PFSK-1 (cell line): ENCODE data around the gene HNF4A.

ENCODE experiments used
- FOXP2 ChIP-seq: optimal IDR thresholded peaks from 2 replicates; pipeline ENCODE3; 2011; ENCODE audit warnings: borderline replicate concordance, control low read depth, inconsistent platforms; ENCODE audit not compliant: insufficient read depth; ENCODE audit errors: extremely low read length, extremely low read depth
- POLR2AphosphoS5 ChIP-seq: IDR thresholded peaks from 2 replicates; pipeline ENCODE4 v1.6.1; 2012; ENCODE audit warnings: low read depth, mild to moderate bottlenecking, control low read depth, low read length, moderate library complexity
- REST ChIP-seq, 2 experiments: IDR thresholded peaks; 2 replicates each; pipeline versions ENCODE4 v1.6.1 to v1.8.0; 2011 to 2012; ENCODE audit warnings: low read depth in 2 of 2, low read length in 2 of 2, control low read depth in 1 of 2, inconsistent platforms in 1 of 2, mild to moderate bottlenecking in 1 of 2, moderate library complexity in 1 of 2; ENCODE audit not compliant: insufficient read depth in 1 of 2
- SIN3A ChIP-seq: IDR thresholded peaks from 2 replicates; pipeline ENCODE4 v1.6.1; 2012; ENCODE audit warnings: mild to moderate bottlenecking, low read length, moderate library complexity, borderline replicate concordance; ENCODE audit not compliant: insufficient read depth
- TAF1 ChIP-seq: IDR thresholded peaks from 2 replicates; pipeline ENCODE4 v1.6.1; 2012; ENCODE audit warnings: low read length, control low read depth, borderline replicate concordance; ENCODE audit not compliant: insufficient read depth

HNF4A gene

GRCh38 chr20:44389871-44390270 lies 34.4 kb downstream of the HNF4A start:
- TF ChIP-seq FOXP2 (no peak), TAF1 (no peak)

GRCh38 chr20:44390280-44390679 lies 34.8 kb downstream of the HNF4A start:
- no peak for TF ChIP-seq REST (IDR thresholded peaks at IDR 0.05; ENCODE audit: insufficient read depth in 1 of 2, low read depth in 2 of 2, low read length in 2 of 2)
- TF ChIP-seq POLR2AphosphoS5, result no peak
- TF ChIP-seq FOXP2, result no peak
- no peak for TF ChIP-seq SIN3A
- TF ChIP-seq TAF1, result no peak

- no peak for TF ChIP-seq REST (IDR thresholded peaks at IDR 0.05; ENCODE audit: insufficient read depth in 1 of 2, low read depth in 2 of 2, low read length in 2 of 2)
- no peak for TF ChIP-seq SIN3A
- TF ChIP-seq POLR2AphosphoS5, result no peak
- TF ChIP-seq TAF1, result no peak
- TF ChIP-seq FOXP2, result no peak
Measured at GRCh38 chr20:44392088-44392775, 36.7 kb downstream of the HNF4A start.

GRCh38 chr20:44392776-44393607 lies 37.5 kb downstream of the HNF4A start:
- TF ChIP-seq POLR2AphosphoS5 (no peak), SIN3A (no peak), TAF1 (no peak), REST (IDR thresholded peaks at IDR 0.05; ENCODE audit: insufficient read depth in 1 of 2, low read depth in 2 of 2, low read length in 2 of 2) (no peak), FOXP2 (no peak)

- TF ChIP-seq SIN3A (no peak), REST (IDR thresholded peaks at IDR 0.05; ENCODE audit: insufficient read depth in 1 of 2, low read depth in 2 of 2, low read length in 2 of 2) (no peak), FOXP2 (no peak), POLR2AphosphoS5 (no peak), TAF1 (no peak)
Measured at GRCh38 chr20:44393608-44394451, 38.3 kb downstream of the HNF4A start.
